Right forelimb (tissue), 1 donor: ENCODE data around the gene ARIH1.
"Not testable (repeated sequence)": the region's sequence is repeated elsewhere in the genome, so short reads cannot be mapped to it uniquely, and the experiment has no call there.

Source experiments
- DNase-seq: peaks from one replicate; pipeline ENCODE4 v3.0.0-alpha.2; 2018

Gene ARIH1

GRCh38 chr15:72609862-72610261 is 135.7 kb downstream of the ARIH1 start:
- no peak for DNase-seq

GRCh38 chr15:72612324-72612723 is 138.2 kb downstream of the ARIH1 start:
- DNase-seq, result not testable (repeated sequence)

- DNase-seq, result no peak
Observed at GRCh38 chr15:72614810-72615532, 140.8 kb downstream of the ARIH1 start.

GRCh38 chr15:72615533-72616233 is 141.6 kb downstream of the ARIH1 start:
- not testable (repeated sequence) for DNase-seq

- no peak for DNase-seq
Observed at GRCh38 chr15:72616491-72617210, 142.5 kb downstream of the ARIH1 start.

GRCh38 chr15:72623854-72624253 is 149.7 kb downstream of the ARIH1 start:
- not testable (repeated sequence) for DNase-seq

- DNase-seq, result not testable (repeated sequence)
Observed at GRCh38 chr15:72626153-72626552, 152.0 kb downstream of the ARIH1 start.

- DNase-seq, result not testable (repeated sequence)
Observed at GRCh38 chr15:72628249-72629067, 154.3 kb downstream of the ARIH1 start.

GRCh38 chr15:72629068-72629570 is 155.0 kb downstream of the ARIH1 start:
- not testable (repeated sequence) for DNase-seq

GRCh38 chr15:72636519-72637282 is 162.6 kb downstream of the ARIH1 start:
- peak; percentile 86 for DNase-seq

- not testable (repeated sequence) for DNase-seq
Observed at GRCh38 chr15:72639759-72640483, 165.8 kb downstream of the ARIH1 start.

- not testable (repeated sequence) for DNase-seq
Observed at GRCh38 chr15:72642271-72642670, 168.1 kb downstream of the ARIH1 start.

- DNase-seq, result not testable (repeated sequence)
Observed at GRCh38 chr15:72648631-72649253, 174.6 kb downstream of the ARIH1 start.
